AG04449 (cell line): ENCODE results near the gene HARS1.

Experiments used
- CTCF ChIA-PET: fragments of 350-600 bp; formaldehyde crosslinking; extraction: SDS; loops from one replicate; lab custom pipeline; 2021; ENCODE audit warnings: antibody characterized with exemption; lab: Yijun Ruan, JAX
- POLR2A ChIA-PET: fragments of 400-600, 350-600 bp; formaldehyde crosslinking; extraction: SDS; loops from one replicate; lab custom pipeline; 2020; ENCODE audit warnings: antibody characterized with exemption, inconsistent platforms; lab: Yijun Ruan, JAX
- DNase-seq: peaks from one replicate; pipeline ENCODE4 v3.0.0-alpha.2; 2010; ENCODE audit warnings: low read depth, low spot score
- H3K4me3 ChIP-seq: 2 replicates; pipeline ENCODE4 v1.5.1; 2011; ENCODE audit warnings: low read depth, mild to moderate bottlenecking, control low read depth, low read length
- TF ChIP-seq, protein P1 (sequence below): IDR thresholded peaks from one replicate; pipeline ENCODE4 v1.5.1; 2011; ENCODE audit warnings: mild to moderate bottlenecking, moderate library complexity, low read length, control low read depth, inconsistent platforms; ENCODE audit not compliant: insufficient read depth; ENCODE audit errors: missing control alignments

HARS1 gene

DNA sequence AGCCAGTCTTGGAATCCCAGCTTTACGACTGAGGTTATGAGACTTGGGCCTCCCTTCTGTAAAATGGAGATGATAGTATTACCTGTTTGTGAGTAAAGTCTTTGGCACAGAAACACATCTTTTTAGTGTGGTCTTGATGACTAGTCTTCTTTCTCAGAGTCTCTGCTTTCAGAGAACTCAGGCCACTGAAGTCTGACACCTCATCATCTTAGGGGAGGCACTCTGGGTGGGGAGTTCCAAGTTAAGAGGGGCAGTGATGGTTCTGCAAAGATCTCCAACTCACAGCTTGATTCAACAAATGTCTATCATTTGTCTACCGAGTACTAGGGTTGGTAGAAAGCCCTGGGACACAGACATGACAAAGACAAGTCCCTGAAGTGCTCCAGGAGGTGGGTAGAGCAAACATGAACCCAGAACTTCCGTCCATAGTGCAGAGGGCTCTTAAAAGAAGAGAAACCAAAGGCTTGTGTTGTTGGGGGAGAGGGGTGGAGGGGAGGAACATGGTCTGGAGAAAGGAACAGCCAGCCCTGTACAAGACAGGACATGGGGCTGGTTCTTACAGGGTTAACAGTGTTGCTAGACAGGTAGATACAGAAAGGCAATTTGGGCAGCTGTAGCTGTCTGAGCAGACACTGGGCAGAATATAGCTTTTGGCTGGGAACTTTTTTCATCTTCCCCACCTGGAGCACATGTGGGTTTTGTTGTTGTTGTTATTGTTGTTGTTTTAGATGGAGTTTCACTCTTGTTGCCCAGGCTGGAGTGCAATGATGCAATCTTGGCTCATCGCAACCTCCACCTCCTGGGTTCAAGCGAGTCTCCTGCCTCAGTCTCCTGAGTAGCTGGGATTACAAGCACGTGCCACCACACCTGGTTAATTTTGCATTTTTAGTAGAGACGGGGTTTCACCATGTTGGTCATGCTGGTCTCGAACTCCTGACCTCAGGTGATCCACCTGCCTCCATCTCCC, 55.6 kb downstream of the HARS1 start:
- ChIA-PET CTCF (interaction anchor here (0.7 to 4.6 kb wide), 33 partner anchors 8 to 1056 kb away, joined by 3 to 36 read pairs (median 4); partner anchors contain the start of genes EIF4EBP3, IK, NDUFA2 and SLC4A9), POLR2A (interaction anchor here (1.2 kb wide), 1 partner anchor 83 kb away, joined by 3 read pairs; no protein-coding TSS in a partner anchor)
- DNase-seq = no peak
- TF ChIP-seq, protein P1, sequence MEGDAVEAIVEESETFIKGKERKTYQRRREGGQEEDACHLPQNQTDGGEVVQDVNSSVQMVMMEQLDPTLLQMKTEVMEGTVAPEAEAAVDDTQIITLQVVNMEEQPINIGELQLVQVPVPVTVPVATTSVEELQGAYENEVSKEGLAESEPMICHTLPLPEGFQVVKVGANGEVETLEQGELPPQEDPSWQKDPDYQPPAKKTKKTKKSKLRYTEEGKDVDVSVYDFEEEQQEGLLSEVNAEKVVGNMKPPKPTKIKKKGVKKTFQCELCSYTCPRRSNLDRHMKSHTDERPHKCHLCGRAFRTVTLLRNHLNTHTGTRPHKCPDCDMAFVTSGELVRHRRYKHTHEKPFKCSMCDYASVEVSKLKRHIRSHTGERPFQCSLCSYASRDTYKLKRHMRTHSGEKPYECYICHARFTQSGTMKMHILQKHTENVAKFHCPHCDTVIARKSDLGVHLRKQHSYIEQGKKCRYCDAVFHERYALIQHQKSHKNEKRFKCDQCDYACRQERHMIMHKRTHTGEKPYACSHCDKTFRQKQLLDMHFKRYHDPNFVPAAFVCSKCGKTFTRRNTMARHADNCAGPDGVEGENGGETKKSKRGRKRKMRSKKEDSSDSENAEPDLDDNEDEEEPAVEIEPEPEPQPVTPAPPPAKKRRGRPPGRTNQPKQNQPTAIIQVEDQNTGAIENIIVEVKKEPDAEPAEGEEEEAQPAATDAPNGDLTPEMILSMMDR = no peak
- H3K4me3 ChIP-seq = no peak overlapping the region

DNA sequence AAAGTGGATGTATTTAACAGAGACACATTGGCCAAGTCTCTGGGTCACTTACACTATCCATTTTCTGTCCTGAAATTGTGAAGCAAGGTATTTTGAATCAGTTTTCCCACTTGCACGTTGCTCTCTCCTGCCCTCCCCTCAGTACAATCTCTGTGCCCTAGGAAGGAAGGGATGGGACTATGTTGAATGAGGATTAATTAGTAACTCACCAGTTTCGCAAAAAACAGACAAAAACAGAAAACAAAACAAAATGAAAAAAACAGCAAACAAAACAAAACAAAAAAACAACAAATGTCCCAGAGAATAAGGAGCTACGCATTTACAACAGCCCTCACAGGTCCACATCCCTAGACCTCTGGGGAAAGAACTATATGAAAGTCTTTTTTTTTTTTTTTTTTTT, 57.1 kb downstream of the HARS1 start:
- ChIA-PET CTCF (interaction anchor here (1.0 to 4.6 kb wide), 17 partner anchors 12 to 391 kb away, joined by 3 to 36 read pairs (median 6); partner anchors contain the start of genes EIF4EBP3, IK, NDUFA2 and SLC4A9), POLR2A (interaction anchor here (0.6 kb wide), 1 partner anchor 231 kb away, joined by 3 read pairs; no protein-coding TSS in a partner anchor)
- DNase-seq = no peak
- TF ChIP-seq, protein P1 = no peak
- no peak overlapping the region for H3K4me3 ChIP-seq

- ChIA-PET CTCF (interaction anchor here (1.8 to 4.6 kb wide), 3 partner anchors 75 to 270 kb away, joined by 4 to 36 read pairs (median 14); partner anchors contain the start of gene EIF4EBP3), POLR2A (no interaction called here)
- DNase-seq = no peak
- TF ChIP-seq, protein P1 = no peak
- no peak overlapping the region for H3K4me3 ChIP-seq
Measured at GRCh38 chr5:140633501-140633900, 57.7 kb downstream of the HARS1 start.

DNA sequence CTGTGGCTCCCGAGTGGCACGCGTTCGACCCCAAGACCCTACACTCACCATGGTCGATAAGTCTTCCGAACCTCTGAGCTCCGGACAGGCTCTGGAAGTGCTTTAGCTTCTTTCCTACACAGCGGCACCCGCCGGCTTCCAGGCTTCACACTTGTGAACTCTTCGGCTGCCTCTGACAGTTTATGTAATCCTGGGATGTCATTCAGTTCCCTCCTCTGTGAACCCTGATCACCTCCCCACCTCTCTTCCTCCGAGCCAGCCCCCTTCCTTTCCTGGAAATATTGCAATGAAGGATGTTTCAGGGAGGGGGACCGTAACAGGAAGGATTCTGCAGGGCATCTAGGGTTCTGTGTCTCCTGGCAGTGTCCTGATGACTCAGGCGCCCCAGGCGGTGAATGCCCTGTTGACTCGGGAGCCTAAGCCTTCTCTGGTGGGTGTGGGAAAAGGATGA, 58.1 kb downstream of the HARS1 start, which contains the start of gene CD14:
TSS of gene CD14 (minus strand) at position 155 of the 451 bp plus-strand sequence. CDS start at position 51, 104 bp downstream.
- TF ChIP-seq, protein P1 = no peak
- DNase-seq = no peak
- peak within 1 kb of the TSS; percentile 56 for H3K4me3 ChIP-seq
- ChIA-PET CTCF (interaction anchor here (0.8 to 4.6 kb wide), 6 partner anchors 10 to 270 kb away, joined by 3 to 36 read pairs (median 4); partner anchors contain the start of gene EIF4EBP3), POLR2A (interaction anchor here (1.0 kb wide), 1 partner anchor 75 kb away, joined by 3 read pairs; the partner anchor contains the start of gene SRA1)

DNA sequence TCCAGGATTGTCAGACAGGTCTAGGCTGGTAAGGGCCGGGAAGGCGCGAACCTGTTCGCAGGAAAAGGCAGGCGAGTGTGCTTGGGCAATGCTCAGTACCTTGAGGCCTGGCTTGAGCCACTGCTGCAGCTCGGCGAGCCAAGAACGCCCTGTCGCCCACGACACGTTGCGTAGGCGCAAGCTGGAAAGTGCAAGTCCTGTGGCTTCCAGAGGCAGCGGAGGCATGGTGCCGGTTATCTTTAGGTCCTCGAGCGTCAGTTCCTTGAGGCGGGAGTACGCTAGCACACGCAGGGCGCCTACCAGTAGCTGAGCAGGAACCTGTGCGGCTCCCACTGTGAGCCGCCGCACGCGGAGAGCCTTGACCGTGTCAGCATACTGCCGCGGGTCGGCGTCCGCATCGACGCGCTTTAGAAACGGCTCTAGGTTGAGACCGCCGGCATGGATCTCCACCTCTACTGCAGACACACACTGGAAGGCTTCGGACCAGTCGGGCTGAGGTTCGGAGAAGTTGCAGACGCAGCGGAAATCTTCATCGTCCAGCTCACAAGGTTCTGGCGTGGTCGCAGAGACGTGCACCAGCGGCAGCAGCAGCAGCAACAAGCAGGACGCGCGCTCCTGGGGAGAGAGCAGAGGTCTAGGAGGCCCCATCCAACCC, 58.7 kb downstream of the HARS1 start:
- H3K4me3 ChIP-seq = peak overlapping the region; percentile 56
- ChIA-PET POLR2A (interaction anchor here (0.6 to 1.0 kb wide), 2 partner anchors 75 to 99 kb away, joined by 3 to 6 read pairs; partner anchors contain the start of gene SRA1), CTCF (interaction anchor here (0.8 to 4.6 kb wide), 5 partner anchors 10 to 269 kb away, joined by 3 to 36 read pairs (median 4); partner anchors contain the start of gene EIF4EBP3)
- TF ChIP-seq, protein P1 = no peak
- DNase-seq = no peak
